ENCODE data around the gene CFAP99.

Gene CFAP99

GRCh38 chr4:2411786-2412510 is 6.8 kb upstream of the CFAP99 start:
- DNase-seq (ENCODE audit: low read depth in 3 of 3): no peak

- peak in 2 of 3 donors; percentile 65 to 68 for DNase-seq (ENCODE audit: low read depth in 3 of 3)
Measured at GRCh38 chr4:2412534-2412884, 6.2 kb upstream of the CFAP99 start.

GRCh38 chr4:2412885-2413716 is 5.7 kb upstream of the CFAP99 start:
- DNase-seq (ENCODE audit: low read depth in 3 of 3): peak; percentile 61 to 88 (median 75)

GRCh38 chr4:2413821-2414610 is 4.7 kb upstream of the CFAP99 start:
- no peak for DNase-seq (ENCODE audit: low read depth in 3 of 3)

GRCh38 chr4:2415213-2415612 is 3.5 kb upstream of the CFAP99 start:
- DNase-seq (ENCODE audit: low read depth in 3 of 3): no peak

GRCh38 chr4:2415881-2416563 is 2.7 kb upstream of the CFAP99 start:
- DNase-seq (ENCODE audit: low read depth in 3 of 3): no peak

- DNase-seq (ENCODE audit: low read depth in 3 of 3): no peak
Measured at GRCh38 chr4:2416564-2417225, 2.1 kb upstream of the CFAP99 start.

GRCh38 chr4:2417226-2417764 is 1.5 kb upstream of the CFAP99 start:
- DNase-seq (ENCODE audit: low read depth in 3 of 3): no peak

- no peak for DNase-seq (ENCODE audit: low read depth in 3 of 3)
Measured at GRCh38 chr4:2417765-2418649, 748 bp upstream of the CFAP99 start, which contains the start of gene ZFYVE28. Gene ZFYVE28 (minus strand): TSS chr4:2418645. CDS start chr4:2418323, 322 bp downstream.

- DNase-seq (ENCODE audit: low read depth in 3 of 3): no peak
Measured at GRCh38 chr4:2419814-2420213, 1.1 kb downstream of the CFAP99 start.

- no peak for DNase-seq (ENCODE audit: low read depth in 3 of 3)
Measured at GRCh38 chr4:2421928-2422327, 3.2 kb downstream of the CFAP99 start.

- no peak for DNase-seq (ENCODE audit: low read depth in 3 of 3)
Measured at GRCh38 chr4:2423066-2423465, 4.3 kb downstream of the CFAP99 start.

GRCh38 chr4:2423695-2424094 is 4.9 kb downstream of the CFAP99 start:
- no peak for DNase-seq (ENCODE audit: low read depth in 3 of 3)

GRCh38 chr4:2424581-2424980 is 5.8 kb downstream of the CFAP99 start:
- DNase-seq (ENCODE audit: low read depth in 3 of 3): no peak

- DNase-seq (ENCODE audit: low read depth in 3 of 3): no peak
Measured at GRCh38 chr4:2425386-2426068, 6.8 kb downstream of the CFAP99 start.

- no peak for DNase-seq (ENCODE audit: low read depth in 3 of 3)
Measured at GRCh38 chr4:2426069-2426397, 7.3 kb downstream of the CFAP99 start.

GRCh38 chr4:2426711-2427275 is 8.0 kb downstream of the CFAP99 start:
- DNase-seq (ENCODE audit: low read depth in 3 of 3): no peak

- DNase-seq (ENCODE audit: low read depth in 3 of 3): no peak
Measured at GRCh38 chr4:2427383-2428334, 8.9 kb downstream of the CFAP99 start.
